SJCRH30 (cell line): Measurements from ENCODE around the gene NDFIP2. TPM values are rescaled to one million over a fixed set of nuclear protein-coding genes. Genes with fewer than 3 reads are reported as not detected.

Experiments used
- DNase-seq, 2 experiments: peaks; one replicate each; pipeline ENCODE4 v3.0.0-alpha.2; 2015 to 2020
- H3K27ac ChIP-seq: fragments of 250-450 bp; sonication (Bioruptor Pico); 2 replicates; pipeline ENCODE4 v1.5.1; 2020; ENCODE audit warnings: mild to moderate bottlenecking, moderate library complexity
- H3K27me3 ChIP-seq: fragments of 250-450 bp; sonication (Bioruptor Pico); 2 replicates; pipeline ENCODE4 v1.5.1; 2020; ENCODE audit warnings: mild to moderate bottlenecking, moderate library complexity
- H3K36me3 ChIP-seq: fragments of 250-450 bp; sonication (Bioruptor Pico); 2 replicates; pipeline ENCODE4 v1.5.1; 2020; ENCODE audit warnings: mild to moderate bottlenecking, moderate library complexity
- H3K4me1 ChIP-seq: fragments of 250-450 bp; sonication (Bioruptor Pico); 2 replicates; pipeline ENCODE4 v1.5.1; 2020; ENCODE audit warnings: mild to moderate bottlenecking, moderate library complexity
- H3K4me3 ChIP-seq: fragments of 250-450 bp; sonication (Bioruptor Pico); 2 replicates; pipeline ENCODE4 v1.5.1; 2020; ENCODE audit warnings: mild to moderate bottlenecking, moderate library complexity
- H3K9me3 ChIP-seq: fragments of 250-450 bp; sonication (Bioruptor Pico); replicated peaks from 2 replicates; pipeline ENCODE4 v1.5.1; 2020; ENCODE audit warnings: mild to moderate bottlenecking, moderate library complexity
- total RNA-seq: library from RNA; depleted of rRNA; stranded (reverse); fragments of >200 nt; shearing (Covaris generic); gene quantifications from 2 replicates; pipeline ENCODE4 v1.2.3, GENCODE V29; 2014; rRNA removed

The NDFIP2 gene
- total RNA-seq, result 51.3 and 55.7 TPM in 2 replicates

- Histone ChIP-seq H3K36me3 (no peaks in the 10 kb centered on the region), H3K27me3 (no peaks in the 10 kb centered on the region), H3K9me3 (no peaks in the 10 kb centered on the region)
These were observed at the start of gene NDFIP2 for GRCh38 chr13:79480954-79481684. Gene NDFIP2 (plus strand): TSS chr13:79481155. CDS start chr13:79481204, 49 bp downstream.

GRCh38 chr13:79432086-79432485 lies 48.9 kb upstream of the NDFIP2 start:
- Histone ChIP-seq H3K4me3 (no peak overlapping the region), H3K9me3 (no peaks in the 10 kb centered on the region; the same call in 1 of the 2 replicates), H3K27ac (no peak overlapping the region), H3K36me3 (no peaks in the 10 kb centered on the region), H3K27me3 (no peaks in the 10 kb centered on the region), H3K4me1 (peaks cover 5% of the 10 kb centered on the region)
- no peak for DNase-seq

More at GRCh38 chr13:79480954-79481684, at the start of gene NDFIP2:
- peak within 1 kb of the TSS; percentile 75 for H3K4me3 ChIP-seq
- peaks cover 9% of the 10 kb centered on the region for H3K4me1 ChIP-seq
- peak; percentile 84 to 85 for DNase-seq
- H3K27ac ChIP-seq, result peak within 1 kb of the TSS; percentile 40

GRCh38 chr13:79432992-79433391 lies 48.0 kb upstream of the NDFIP2 start:
- H3K36me3 ChIP-seq, result no peaks in the 10 kb centered on the region
- DNase-seq, result no peak
- H3K4me3 ChIP-seq, result no peak overlapping the region
- no peak overlapping the region for H3K27ac ChIP-seq
- no peaks in the 10 kb centered on the region; the same call in 1 of the 2 replicates for H3K9me3 ChIP-seq
- H3K4me1 ChIP-seq, result no peaks in the 10 kb centered on the region
- no peaks in the 10 kb centered on the region for H3K27me3 ChIP-seq

- Histone ChIP-seq H3K27me3 (no peaks in the 10 kb centered on the region), H3K27ac (no peak overlapping the region), H3K36me3 (no peaks in the 10 kb centered on the region), H3K9me3 (no peaks in the 10 kb centered on the region; the same call in 1 of the 2 replicates), H3K4me3 (no peak overlapping the region), H3K4me1 (no peaks in the 10 kb centered on the region)
- DNase-seq, result no peak
These were observed 46.4 kb upstream of the NDFIP2 start for GRCh38 chr13:79434556-79434955.

GRCh38 chr13:79435561-79435990 lies 45.4 kb upstream of the NDFIP2 start:
- Histone ChIP-seq H3K27ac (no peak overlapping the region), H3K4me1 (no peaks in the 10 kb centered on the region), H3K36me3 (no peaks in the 10 kb centered on the region), H3K9me3 (no peaks in the 10 kb centered on the region), H3K27me3 (no peaks in the 10 kb centered on the region), H3K4me3 (no peak overlapping the region)
- no peak for DNase-seq

GRCh38 chr13:79439275-79439674 lies 41.7 kb upstream of the NDFIP2 start:
- no peaks in the 10 kb centered on the region for H3K36me3 ChIP-seq
- H3K4me1 ChIP-seq, result no peaks in the 10 kb centered on the region
- H3K27me3 ChIP-seq, result no peaks in the 10 kb centered on the region
- no peak overlapping the region for H3K27ac ChIP-seq
- no peaks in the 10 kb centered on the region for H3K9me3 ChIP-seq
- no peak overlapping the region for H3K4me3 ChIP-seq
- DNase-seq, result no peak

GRCh38 chr13:79440958-79441528 lies 39.9 kb upstream of the NDFIP2 start:
- no peaks in the 10 kb centered on the region for H3K9me3 ChIP-seq
- no peaks in the 10 kb centered on the region for H3K27me3 ChIP-seq
- no peak overlapping the region for H3K27ac ChIP-seq
- DNase-seq, result no peak
- H3K4me3 ChIP-seq, result no peak overlapping the region
- no peaks in the 10 kb centered on the region for H3K4me1 ChIP-seq
- no peaks in the 10 kb centered on the region for H3K36me3 ChIP-seq

GRCh38 chr13:79442221-79442620 lies 38.7 kb upstream of the NDFIP2 start:
- no peaks in the 10 kb centered on the region for H3K36me3 ChIP-seq
- H3K27ac ChIP-seq, result no peak overlapping the region
- no peaks in the 10 kb centered on the region for H3K27me3 ChIP-seq
- H3K9me3 ChIP-seq, result no peaks in the 10 kb centered on the region
- H3K4me3 ChIP-seq, result no peak overlapping the region
- no peaks in the 10 kb centered on the region for H3K4me1 ChIP-seq
- DNase-seq, result no peak

- no peaks in the 10 kb centered on the region for H3K36me3 ChIP-seq
- no peaks in the 10 kb centered on the region for H3K4me1 ChIP-seq
- no peak overlapping the region for H3K27ac ChIP-seq
- H3K27me3 ChIP-seq, result no peaks in the 10 kb centered on the region
- H3K4me3 ChIP-seq, result no peak overlapping the region
- H3K9me3 ChIP-seq, result no peaks in the 10 kb centered on the region
- DNase-seq, result no peak
These were observed 38.2 kb upstream of the NDFIP2 start for GRCh38 chr13:79442706-79443105.

- Histone ChIP-seq H3K4me3 (no peak overlapping the region), H3K4me1 (no peaks in the 10 kb centered on the region), H3K9me3 (no peaks in the 10 kb centered on the region), H3K27me3 (no peaks in the 10 kb centered on the region), H3K27ac (no peak overlapping the region), H3K36me3 (no peaks in the 10 kb centered on the region)
- no peak for DNase-seq
These were observed 34.8 kb upstream of the NDFIP2 start for GRCh38 chr13:79445968-79446645.

- H3K27me3 ChIP-seq, result no peaks in the 10 kb centered on the region
- H3K36me3 ChIP-seq, result no peaks in the 10 kb centered on the region
These were observed 33.8 kb upstream of the NDFIP2 start for GRCh38 chr13:79447141-79447540.

GRCh38 chr13:79447741-79448140 lies 33.2 kb upstream of the NDFIP2 start:
- H3K9me3 ChIP-seq, result no peaks in the 10 kb centered on the region
- no peaks in the 10 kb centered on the region for H3K27me3 ChIP-seq
- DNase-seq, result no peak
- no peak overlapping the region for H3K27ac ChIP-seq
- peaks cover 5% of the 10 kb centered on the region; the same call in 1 of the 2 replicates for H3K4me1 ChIP-seq
- H3K4me3 ChIP-seq, result no peak overlapping the region
- H3K36me3 ChIP-seq, result no peaks in the 10 kb centered on the region

More at GRCh38 chr13:79447141-79447540, 33.8 kb upstream of the NDFIP2 start:
- Histone ChIP-seq H3K4me3 (no peak overlapping the region), H3K27ac (no peak overlapping the region), H3K4me1 (peaks cover 5% of the 10 kb centered on the region; the same call in 1 of the 2 replicates), H3K9me3 (no peaks in the 10 kb centered on the region)
- DNase-seq, result no peak

- H3K27ac ChIP-seq, result no peak overlapping the region
- no peaks in the 10 kb centered on the region; the same call in 1 of the 2 replicates for H3K36me3 ChIP-seq
- H3K4me1 ChIP-seq, result peaks cover 5% of the 10 kb centered on the region; the same call in 1 of the 2 replicates
- peak in 1 of 2 experiments; percentile 17 for DNase-seq
- H3K9me3 ChIP-seq, result no peaks in the 10 kb centered on the region
- H3K27me3 ChIP-seq, result no peaks in the 10 kb centered on the region
- no peak overlapping the region for H3K4me3 ChIP-seq
These were observed 32.5 kb upstream of the NDFIP2 start for GRCh38 chr13:79448413-79448812.

- Histone ChIP-seq H3K27me3 (no peaks in the 10 kb centered on the region), H3K4me1 (peaks cover 5% of the 10 kb centered on the region; the same call in 1 of the 2 replicates), H3K9me3 (no peaks in the 10 kb centered on the region), H3K27ac (no peak overlapping the region), H3K4me3 (no peak overlapping the region), H3K36me3 (no peaks in the 10 kb centered on the region; the same call in 1 of the 2 replicates)
- DNase-seq, result no peak
These were observed 30.8 kb upstream of the NDFIP2 start for GRCh38 chr13:79450110-79450509.

GRCh38 chr13:79451500-79451962 lies 29.4 kb upstream of the NDFIP2 start:
- no peaks in the 10 kb centered on the region for H3K9me3 ChIP-seq
- no peak overlapping the region for H3K27ac ChIP-seq
- peak; percentile 30 to 38 for DNase-seq
- H3K36me3 ChIP-seq, result no peaks in the 10 kb centered on the region; the same call in 1 of the 2 replicates
- H3K4me1 ChIP-seq, result peaks cover 5% of the 10 kb centered on the region; the same call in 1 of the 2 replicates
- H3K27me3 ChIP-seq, result no peaks in the 10 kb centered on the region
- no peak overlapping the region for H3K4me3 ChIP-seq
